Hepatocyte (in vitro differentiated cells): ENCODE data around the gene CDK5R2.

Source experiments
- EZH2 ChIP-seq: fragments of 200-600 bp; sonication (generic); IDR thresholded peaks from 2 replicates; pipeline ENCODE4 v1.6.1; 2016; ENCODE audit warnings: antibody characterized with exemption, mild to moderate bottlenecking, borderline replicate concordance
- TF ChIP-seq, protein P1 (sequence below): fragments of 200-600 bp; sonication (generic); IDR thresholded peaks from 2 replicates; pipeline ENCODE4 v1.5.1; 2016; ENCODE audit warnings: antibody characterized with exemption, mild to moderate bottlenecking; ENCODE audit not compliant: poor library complexity

DNA sequence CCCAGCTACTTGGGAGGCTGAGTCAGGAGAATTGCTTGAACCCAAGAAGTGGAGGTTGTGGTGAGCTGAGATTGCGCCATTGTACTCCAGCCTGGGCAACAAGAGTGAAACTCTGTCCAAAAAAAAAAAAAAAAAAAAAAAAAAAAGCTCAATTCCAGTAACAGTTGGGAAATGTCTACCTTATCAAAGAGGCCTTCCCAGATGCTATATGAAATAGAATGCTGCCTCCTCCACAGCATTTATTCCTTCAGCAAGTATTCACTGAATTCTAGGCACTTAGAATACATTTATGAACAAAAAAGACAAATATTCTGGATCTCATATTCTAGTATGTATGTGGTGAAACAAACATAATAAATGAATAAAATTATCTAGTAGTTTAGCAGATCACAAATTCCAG is 12.8 kb upstream of the CDK5R2 start:
- TF ChIP-seq, protein P1, sequence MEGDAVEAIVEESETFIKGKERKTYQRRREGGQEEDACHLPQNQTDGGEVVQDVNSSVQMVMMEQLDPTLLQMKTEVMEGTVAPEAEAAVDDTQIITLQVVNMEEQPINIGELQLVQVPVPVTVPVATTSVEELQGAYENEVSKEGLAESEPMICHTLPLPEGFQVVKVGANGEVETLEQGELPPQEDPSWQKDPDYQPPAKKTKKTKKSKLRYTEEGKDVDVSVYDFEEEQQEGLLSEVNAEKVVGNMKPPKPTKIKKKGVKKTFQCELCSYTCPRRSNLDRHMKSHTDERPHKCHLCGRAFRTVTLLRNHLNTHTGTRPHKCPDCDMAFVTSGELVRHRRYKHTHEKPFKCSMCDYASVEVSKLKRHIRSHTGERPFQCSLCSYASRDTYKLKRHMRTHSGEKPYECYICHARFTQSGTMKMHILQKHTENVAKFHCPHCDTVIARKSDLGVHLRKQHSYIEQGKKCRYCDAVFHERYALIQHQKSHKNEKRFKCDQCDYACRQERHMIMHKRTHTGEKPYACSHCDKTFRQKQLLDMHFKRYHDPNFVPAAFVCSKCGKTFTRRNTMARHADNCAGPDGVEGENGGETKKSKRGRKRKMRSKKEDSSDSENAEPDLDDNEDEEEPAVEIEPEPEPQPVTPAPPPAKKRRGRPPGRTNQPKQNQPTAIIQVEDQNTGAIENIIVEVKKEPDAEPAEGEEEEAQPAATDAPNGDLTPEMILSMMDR, result no peak
- no peak for TF ChIP-seq EZH2
